ENCODE measurements around the gene PSMD2.

The PSMD2 gene

GRCh38 chr3:184275961-184276910 lies 22.8 kb upstream of the PSMD2 start, which contains the start of gene ECE2:
TSS of gene ECE2 (plus strand) at chr3:184276022. CDS start at chr3:184276154, 132 bp downstream.
- DNase-seq, result peak in 10 of 42 donors; percentile 21 to 66 (median 34)
- intact Hi-C loops (cut with DNase I), result no loop called here

- intact Hi-C loops (cut with DNase I), result no loop called here
- no peak for DNase-seq
Measured at GRCh38 chr3:184277366-184277765, 21.7 kb upstream of the PSMD2 start.

GRCh38 chr3:184282941-184283340 lies 16.1 kb upstream of the PSMD2 start:
- DNase-seq, result no peak
- intact Hi-C loops (cut with DNase I), result no loop called here

GRCh38 chr3:184283681-184284080 lies 15.4 kb upstream of the PSMD2 start:
- no peak for DNase-seq
- intact Hi-C loops (cut with DNase I), result no loop called here

GRCh38 chr3:184284696-184285095 lies 14.3 kb upstream of the PSMD2 start:
- intact Hi-C loops (cut with DNase I), result no loop called here
- peak in 32 of 42 donors; percentile 19 to 79 (median 44) for DNase-seq

GRCh38 chr3:184289426-184289938 lies 9.6 kb upstream of the PSMD2 start:
- intact Hi-C loops (cut with DNase I), result no loop called here
- peak in 41 of 42 donors; percentile 22 to 82 (median 61) for DNase-seq

- intact Hi-C loops (cut with DNase I), result loop anchor here (5.0 kb wide), 1 partner anchor 33 kb away; no protein-coding TSS in a partner anchor
- no peak for DNase-seq
Measured at GRCh38 chr3:184290331-184290730, 8.7 kb upstream of the PSMD2 start.

- no peak for DNase-seq
- intact Hi-C loops (cut with DNase I), result loop anchor here (5.0 kb wide), 1 partner anchor 34 kb away; no protein-coding TSS in a partner anchor
Measured at GRCh38 chr3:184291044-184291737, 7.8 kb upstream of the PSMD2 start.

- intact Hi-C loops (cut with DNase I), result loop anchor here (5.0 kb wide), 1 partner anchor 35 kb away; no protein-coding TSS in a partner anchor
Measured at GRCh38 chr3:184291738-184292445, 7.1 kb upstream of the PSMD2 start.

GRCh38 chr3:184295771-184296170 lies 3.3 kb upstream of the PSMD2 start:
- no peak for DNase-seq
- intact Hi-C loops (cut with DNase I), result no loop called here

More at GRCh38 chr3:184291738-184292445, 7.1 kb upstream of the PSMD2 start:
- no peak for DNase-seq

GRCh38 chr3:184296616-184297015 lies 2.4 kb upstream of the PSMD2 start:
- DNase-seq, result no peak
- intact Hi-C loops (cut with DNase I), result no loop called here

GRCh38 chr3:184299488-184300377 lies 692 bp downstream of the PSMD2 start:
- no peak for DNase-seq
- intact Hi-C loops (cut with DNase I), result loop anchor here (1.0 kb wide), 1 partner anchor 113 kb away; the partner anchor contains the start of gene ABCF3

- intact Hi-C loops (cut with DNase I), result no loop called here
- no peak for DNase-seq
Measured at GRCh38 chr3:184300378-184300720, 1.3 kb downstream of the PSMD2 start.

GRCh38 chr3:184305577-184305976 lies 6.5 kb downstream of the PSMD2 start:
- intact Hi-C loops (cut with DNase I), result no loop called here

GRCh38 chr3:184306341-184306972 lies 7.4 kb downstream of the PSMD2 start:
- DNase-seq, result no peak
- intact Hi-C loops (cut with DNase I), result no loop called here

More at GRCh38 chr3:184305577-184305976, 6.5 kb downstream of the PSMD2 start:
- DNase-seq, result no peak

GRCh38 chr3:184307915-184308314 lies 8.9 kb downstream of the PSMD2 start:
- no peak for DNase-seq
- intact Hi-C loops (cut with DNase I), result no loop called here

GRCh38 chr3:184308744-184309143 lies 9.7 kb downstream of the PSMD2 start:
- DNase-seq, result no peak
- intact Hi-C loops (cut with DNase I), result no loop called here

GRCh38 chr3:184311633-184312032 lies 12.6 kb downstream of the PSMD2 start:
- intact Hi-C loops (cut with DNase I), result no loop called here
- DNase-seq, result no peak

All from head of caudate nucleus (tissue), 42 donors.